ENCODE results near the gene ZCCHC24.
"Not testable (repeated sequence)": the region's sequence is repeated elsewhere in the genome, so short reads cannot be mapped to it uniquely, and the experiment has no call there.

ZCCHC24 gene

GRCh38 chr10:79335470-79336235, 109.8 kb downstream of the ZCCHC24 start:
- no peaks in the 10 kb centered on the region for H3K9me3 ChIP-seq
- no peak overlapping the region for H3K4me3 ChIP-seq (ENCODE audit: low read depth in 1 of 2, low read length in 1 of 2)
- H3K36me3 ChIP-seq = no peaks in the 10 kb centered on the region
- no peak overlapping the region for H3K27ac ChIP-seq
- no peaks in the 10 kb centered on the region for H3K27me3 ChIP-seq
- H3K4me1 ChIP-seq (ENCODE audit: control insufficient read depth in 1 of 2, insufficient read depth in 1 of 2, low read depth in 1 of 2, low read length in 1 of 2) = peaks cover 10 to 13% of the 10 kb centered on the region in 2 experiments
- TF ChIP-seq CTCF (IDR thresholded peaks at IDR 0.05) = no peak

GRCh38 chr10:79335094-79335469, 110.3 kb downstream of the ZCCHC24 start:
- H3K27ac ChIP-seq = no peak overlapping the region
- H3K4me1 ChIP-seq (ENCODE audit: control insufficient read depth in 1 of 2, insufficient read depth in 1 of 2, low read depth in 1 of 2, low read length in 1 of 2) = peaks cover 10 to 13% of the 10 kb centered on the region in 2 experiments
- no peaks in the 10 kb centered on the region for H3K36me3 ChIP-seq
- no peaks in the 10 kb centered on the region for H3K9me3 ChIP-seq
- H3K4me3 ChIP-seq (ENCODE audit: low read depth in 1 of 2, low read length in 1 of 2) = no peak overlapping the region
- no peak for TF ChIP-seq CTCF (IDR thresholded peaks at IDR 0.05)
- no peaks in the 10 kb centered on the region for H3K27me3 ChIP-seq

GRCh38 chr10:79334573-79334972, 110.9 kb downstream of the ZCCHC24 start:
- Histone ChIP-seq H3K27me3 (no peaks in the 10 kb centered on the region), H3K36me3 (no peaks in the 10 kb centered on the region), H3K4me1 (ENCODE audit: control insufficient read depth in 1 of 2, insufficient read depth in 1 of 2, low read depth in 1 of 2, low read length in 1 of 2) (peaks cover 10 to 13% of the 10 kb centered on the region in 2 experiments), H3K27ac (no peak overlapping the region), H3K4me3 (ENCODE audit: low read depth in 1 of 2, low read length in 1 of 2) (no peak overlapping the region), H3K9me3 (no peaks in the 10 kb centered on the region)
- TF ChIP-seq CTCF (IDR thresholded peaks at IDR 0.05) = no peak

- Histone ChIP-seq H3K4me3 (ENCODE audit: low read depth in 1 of 2, low read length in 1 of 2) (no peak overlapping the region), H3K4me1 (ENCODE audit: control insufficient read depth in 1 of 2, insufficient read depth in 1 of 2, low read depth in 1 of 2, low read length in 1 of 2) (peaks cover 10 to 13% of the 10 kb centered on the region in 2 experiments), H3K36me3 (no peaks in the 10 kb centered on the region), H3K27me3 (no peaks in the 10 kb centered on the region), H3K9me3 (no peaks in the 10 kb centered on the region), H3K27ac (no peak overlapping the region)
- no peak for TF ChIP-seq CTCF (IDR thresholded peaks at IDR 0.05)
Observed at GRCh38 chr10:79333513-79333912, 111.9 kb downstream of the ZCCHC24 start.

- Histone ChIP-seq H3K4me1 (ENCODE audit: control insufficient read depth in 1 of 2, insufficient read depth in 1 of 2, low read depth in 1 of 2, low read length in 1 of 2) (peaks cover 10 to 13% of the 10 kb centered on the region in 2 experiments), H3K27ac (peak overlapping the region; percentile 31)
- not testable (repeated sequence) for H3K36me3 ChIP-seq; H3K27me3 ChIP-seq; H3K9me3 ChIP-seq; H3K4me3 ChIP-seq (ENCODE audit: low read depth in 1 of 2, low read length in 1 of 2)
Observed at GRCh38 chr10:79332610-79333315, 112.7 kb downstream of the ZCCHC24 start.
